Measurements from ENCODE around the gene AKAP13. TPM values are rescaled to one million over a fixed set of nuclear protein-coding genes. Genes with fewer than 3 reads are reported as not detected.
"Not testable (repeated sequence)": the region's sequence is repeated elsewhere in the genome, so short reads cannot be mapped to it uniquely, and the experiment has no call there.

AKAP13 gene
- total and polyA plus RNA-seq, 2 of the 13 experiments (the other 11 are each of a cell fraction or from before 2014, with no cell fraction given) = 6.7 to 27.1 TPM

- BruUV-seq (replicated peaks); CTCF ChIA-PET (ENCODE audit: low intra/inter-chr PET ratio, low total read pairs): not testable (repeated sequence)
Observed at GRCh38 chr15:85351501-85351900, 28.9 kb upstream of the AKAP13 start.

GRCh38 chr15:85351965-85352364 lies 28.4 kb upstream of the AKAP13 start:
- Histone ChIP-seq H3K79me2 (ENCODE audit: insufficient read depth, low read length) (no peaks in the 10 kb centered on the region), H2AFZ (ENCODE audit: low read length) (no peak overlapping the region), H4K20me1 (ENCODE audit: insufficient read depth, low read length) (no peaks in the 10 kb centered on the region), H3K27me3 (ENCODE audit: control insufficient read depth in 1 of 2, insufficient read depth in 2 of 2, low read length in 2 of 2) (no peaks in the 10 kb centered on the region), H3K9me3 (ENCODE audit: low read length) (no peaks in the 10 kb centered on the region), H3K9ac (ENCODE audit: insufficient read depth, low read depth, low read length) (no peak overlapping the region), H3K4me1 (ENCODE audit: insufficient read depth, low read length) (peaks cover 32% of the 10 kb centered on the region), H3K4me2 (ENCODE audit: low read depth, low read length) (no peak overlapping the region), H3K4me3 (replicated peaks in 1 of 3; ENCODE audit: insufficient read depth in 1 of 3, low read depth in 2 of 3, low read length in 3 of 3) (no peak overlapping the region), H3K27ac (ENCODE audit: extremely low read length, insufficient read depth, low read length) (no peak overlapping the region), H3K36me3 (replicated peaks in 1 of 2; ENCODE audit: control insufficient read depth in 1 of 2, insufficient read depth in 2 of 2, low read length in 2 of 2) (no peaks in the 10 kb centered on the region)
- ChIA-PET CTCF (ENCODE audit: low intra/inter-chr PET ratio, low total read pairs) (no interaction called here), POLR2A (no interaction called here)
- in situ Hi-C loops (cut with HindIII; ENCODE audit: extremely low pct_ligation_motif_present, low pct_unique_long_range_greater_than_20kb) (no loop called here), intact Hi-C loops (cut with micrococcal nuclease; ENCODE audit: unreplicated experiment) (no loop called here)
- no peak for DNase-seq (ENCODE audit: low spot score)
- WGBS (ENCODE audit: low lambda C conversion rate) = 33% methylated on average over 4 of the region's 4 CpGs
- FAIRE-seq = no peak
- ATAC-seq = no peak
- BruUV-seq (replicated peaks) = no TSS peak
- TF ChIP-seq ZNF83 (CRISPR knock-in tag; IDR thresholded peaks at IDR 0.05; ENCODE audit: borderline replicate concordance) = no peak
- TF ChIP-seq MXI1 (IDR thresholded peaks at IDR 0.05; ENCODE audit: borderline replicate concordance, low read depth, low read length) = no peak
- TF ChIP-seq KDM4B (CRISPR knock-in tag; IDR thresholded peaks at IDR 0.05) = no peak
- TF ChIP-seq STAT6 (CRISPR knock-in tag; IDR thresholded peaks at IDR 0.05; ENCODE audit: borderline replicate concordance) = no peak
- no peak for TF ChIP-seq ZNF468 (CRISPR knock-in tag; IDR thresholded peaks at IDR 0.05)
- no peak for TF ChIP-seq ZNF292 (CRISPR knock-in tag; IDR thresholded peaks at IDR 0.05; ENCODE audit: borderline replicate concordance, low read depth)

More at GRCh38 chr15:85351501-85351900, 28.9 kb upstream of the AKAP13 start:
- H3K79me2 ChIP-seq (ENCODE audit: insufficient read depth, low read length); intact Hi-C loops (cut with micrococcal nuclease; ENCODE audit: unreplicated experiment); H3K4me3 ChIP-seq (replicated peaks in 1 of 3; ENCODE audit: insufficient read depth in 1 of 3, low read depth in 2 of 3, low read length in 3 of 3); H4K20me1 ChIP-seq (ENCODE audit: insufficient read depth, low read length); FAIRE-seq; H2AFZ ChIP-seq (ENCODE audit: low read length); H3K36me3 ChIP-seq (replicated peaks in 1 of 2; ENCODE audit: control insufficient read depth in 1 of 2, insufficient read depth in 2 of 2, low read length in 2 of 2); POLR2A ChIA-PET; in situ Hi-C loops (cut with HindIII; ENCODE audit: extremely low pct_ligation_motif_present, low pct_unique_long_range_greater_than_20kb); H3K4me2 ChIP-seq (ENCODE audit: low read depth, low read length); H3K9ac ChIP-seq (ENCODE audit: insufficient read depth, low read depth, low read length); ATAC-seq; H3K9me3 ChIP-seq (ENCODE audit: low read length); H3K27me3 ChIP-seq (ENCODE audit: control insufficient read depth in 1 of 2, insufficient read depth in 2 of 2, low read length in 2 of 2); DNase-seq (ENCODE audit: low spot score); H3K27ac ChIP-seq (ENCODE audit: extremely low read length, insufficient read depth, low read length): not testable (repeated sequence)
- H3K4me1 ChIP-seq (ENCODE audit: insufficient read depth, low read length) = peaks cover 37% of the 10 kb centered on the region
- 45% methylated on average over 8 of the region's 8 CpGs for WGBS (ENCODE audit: low lambda C conversion rate)
